HG02642 (cell line): ENCODE measurements around the gene C17orf75.
"Not testable (repeated sequence)": the region's sequence is repeated elsewhere in the genome, so short reads cannot be mapped to it uniquely, and the experiment has no call there.

Experiments
- ATAC-seq: cut with Tn5 transposase; IDR thresholded peaks from one replicate; pipeline ENCODE4 v1.9.1; 2021; ENCODE audit warnings: mild to moderate bottlenecking; ENCODE audit not compliant: unreplicated experiment, poor library complexity

C17orf75 gene, protein sequence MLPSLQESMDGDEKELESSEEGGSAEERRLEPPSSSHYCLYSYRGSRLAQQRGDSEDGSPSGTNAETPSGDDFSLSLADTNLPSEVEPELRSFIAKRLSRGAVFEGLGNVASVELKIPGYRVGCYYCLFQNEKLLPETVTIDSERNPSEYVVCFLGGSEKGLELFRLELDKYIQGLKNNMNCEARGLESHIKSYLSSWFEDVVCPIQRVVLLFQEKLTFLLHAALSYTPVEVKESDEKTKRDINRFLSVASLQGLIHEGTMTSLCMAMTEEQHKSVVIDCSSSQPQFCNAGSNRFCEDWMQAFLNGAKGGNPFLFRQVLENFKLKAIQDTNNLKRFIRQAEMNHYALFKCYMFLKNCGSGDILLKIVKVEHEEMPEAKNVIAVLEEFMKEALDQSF

GRCh38 chr17:32341857-32342602 lies at the start of gene C17orf75:
C17orf75 (minus strand) TSS chr17:32342173; CDS start chr17:32342139, 34 bp downstream.
- peak; percentile 91 for ATAC-seq

DNA sequence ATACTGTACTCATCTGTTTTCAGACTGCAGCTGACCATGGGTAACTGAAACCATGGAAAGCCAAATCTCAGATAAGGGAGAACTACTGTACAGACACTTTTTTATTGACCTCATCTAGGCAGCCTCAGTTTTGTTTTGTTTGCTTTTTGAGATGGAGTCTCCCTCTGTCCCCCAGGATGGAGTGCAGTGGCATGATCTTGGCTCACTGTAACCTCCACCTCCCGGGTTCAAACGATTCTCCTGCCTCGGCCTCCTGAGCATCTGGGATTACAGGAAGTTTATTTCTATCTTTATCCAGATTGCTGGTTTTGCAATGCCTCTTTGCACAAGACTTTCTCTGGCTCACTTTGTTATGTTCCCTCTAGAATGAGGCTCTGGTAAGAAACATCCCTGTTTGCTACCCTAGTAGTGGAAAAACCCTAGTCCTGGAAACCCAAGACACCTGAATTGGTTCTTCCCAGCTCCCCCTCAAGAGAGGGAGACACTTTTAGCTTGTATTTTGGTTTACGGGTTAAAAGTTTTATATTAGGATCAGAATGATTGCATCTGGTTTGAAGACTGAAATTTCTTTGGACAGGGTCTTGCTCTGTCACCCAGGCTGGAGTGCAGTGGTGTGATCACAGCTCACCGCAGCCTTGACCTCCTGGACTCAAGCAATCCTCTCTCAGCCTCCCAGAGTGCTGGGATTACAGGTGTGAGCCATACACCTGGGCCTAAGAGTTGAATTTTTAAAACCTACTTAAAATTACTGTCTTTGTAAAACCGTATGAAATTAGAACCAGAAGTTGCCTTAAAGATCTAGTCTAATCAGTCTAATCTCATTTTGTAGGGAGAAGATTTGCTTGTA lies 46.9 kb upstream of the C17orf75 start:
- ATAC-seq: no peak

DNA sequence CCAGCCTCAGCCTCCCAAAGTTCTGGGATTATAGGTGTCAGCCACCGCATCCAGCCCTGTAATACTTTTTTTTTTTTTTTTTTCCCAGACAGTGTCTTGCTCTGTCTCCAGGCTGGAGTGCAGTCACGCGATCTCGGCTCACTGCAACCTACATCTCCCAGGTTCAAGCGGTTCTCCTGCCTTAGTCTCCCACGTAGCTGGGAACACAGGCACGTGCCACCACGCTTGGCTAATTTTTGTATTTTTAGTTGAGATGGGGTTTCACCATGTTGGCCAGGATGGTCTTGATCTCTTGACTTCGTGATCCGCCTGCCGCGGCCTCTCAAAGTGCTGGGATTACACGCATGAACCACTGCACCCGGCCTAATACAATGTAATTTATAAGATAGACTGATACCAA lies 46.2 kb upstream of the C17orf75 start:
- ATAC-seq: not testable (repeated sequence)

- no peak for ATAC-seq
These were observed 44.9 kb upstream of the C17orf75 start for GRCh38 chr17:32386844-32387243.

- no peak for ATAC-seq
These were observed 44.0 kb upstream of the C17orf75 start for GRCh38 chr17:32385971-32386370.

DNA sequence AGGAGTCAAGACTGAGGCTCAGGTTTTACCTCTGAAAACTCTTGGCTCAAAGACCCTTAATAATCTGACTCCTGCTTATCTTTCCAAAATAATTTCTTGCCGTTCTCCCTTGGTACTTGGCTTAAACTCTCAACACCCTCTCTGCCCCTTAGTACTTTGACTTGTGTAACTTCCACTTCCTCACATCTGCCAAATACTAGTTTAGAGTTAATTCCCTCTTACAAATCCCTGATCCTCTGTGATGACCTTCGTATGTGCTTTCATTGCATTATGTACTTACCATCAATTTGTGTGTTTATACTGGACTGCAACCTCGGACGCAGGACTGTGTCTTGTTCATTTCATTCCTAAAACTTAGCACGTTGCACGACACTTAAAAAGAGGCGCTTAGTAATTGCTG lies 43.1 kb upstream of the C17orf75 start:
- ATAC-seq: no peak

GRCh38 chr17:32383926-32384434 lies 42.0 kb upstream of the C17orf75 start:
- no peak for ATAC-seq

DNA sequence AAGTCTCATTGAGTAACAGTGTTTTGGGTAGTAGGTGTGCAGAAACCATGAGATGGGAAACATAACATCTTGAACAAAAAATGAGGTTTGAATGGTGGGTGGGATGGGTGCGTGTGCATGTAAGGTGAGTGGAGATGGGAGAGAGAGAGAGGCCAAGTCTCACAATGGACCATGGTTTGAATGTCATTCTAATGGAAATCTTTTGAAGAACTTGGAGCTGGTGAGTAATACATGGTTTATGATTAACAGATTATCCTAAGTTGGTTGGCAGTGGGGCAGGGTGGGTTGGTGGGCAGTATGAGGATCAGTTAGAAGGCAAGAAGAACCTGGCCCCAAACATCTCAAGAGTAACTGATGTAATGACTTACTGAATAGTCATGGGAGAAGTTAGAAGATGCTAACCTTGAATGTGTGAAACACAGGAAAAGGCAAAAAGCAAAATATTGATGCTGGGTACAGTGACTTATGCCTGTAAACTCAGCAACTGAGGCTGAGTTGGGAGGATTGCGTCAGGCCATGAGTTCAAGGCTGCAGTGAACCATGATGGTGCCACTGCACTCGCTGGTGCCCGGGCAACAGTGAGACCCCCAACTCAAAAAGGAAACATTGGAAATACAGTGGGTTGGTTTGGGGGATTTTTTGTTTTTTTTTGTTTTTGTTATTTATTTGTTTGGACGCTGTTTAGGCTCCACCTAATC lies 40.7 kb upstream of the C17orf75 start:
- ATAC-seq: no peak

DNA sequence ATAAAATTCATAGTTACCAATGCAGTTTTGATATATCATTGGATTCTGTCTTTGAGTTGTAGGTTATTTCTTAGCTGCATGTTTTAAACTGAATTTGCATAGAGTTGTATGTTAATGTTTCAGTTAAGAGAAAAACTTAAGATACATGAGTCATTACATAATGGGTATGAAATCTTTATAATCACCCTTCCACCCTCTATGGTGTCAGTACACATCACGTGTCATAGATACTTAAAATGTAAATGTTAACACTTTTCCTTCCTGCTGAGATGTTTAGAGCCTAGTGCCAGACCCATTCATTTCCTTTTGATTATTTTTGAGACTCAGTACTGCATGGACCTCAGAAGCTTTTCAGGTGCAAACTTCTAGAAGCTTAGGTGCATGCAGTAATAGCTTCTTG lies 28.5 kb upstream of the C17orf75 start:
- ATAC-seq: no peak

DNA sequence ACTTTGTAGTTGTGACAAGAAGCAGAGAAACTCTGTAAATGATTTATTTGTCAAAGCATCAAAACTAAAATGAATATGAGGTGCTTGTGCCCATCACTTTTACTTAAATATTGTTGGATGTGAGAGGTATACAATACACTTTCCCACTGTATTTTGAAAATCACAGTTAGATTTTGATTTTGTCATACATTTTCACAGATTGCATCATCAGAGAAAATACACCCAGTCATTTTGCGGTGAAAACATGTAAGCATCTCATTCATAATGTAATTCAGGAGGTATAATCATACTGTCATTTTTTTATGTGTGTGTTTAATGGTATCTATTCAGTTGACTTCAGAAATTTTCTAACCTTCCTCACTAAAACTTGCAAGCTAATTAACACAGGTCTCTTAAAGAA lies 19.3 kb upstream of the C17orf75 start:
- ATAC-seq: no peak

- ATAC-seq: no peak
These were observed 15.6 kb upstream of the C17orf75 start for GRCh38 chr17:32357615-32358014.

GRCh38 chr17:32356750-32357149 lies 14.8 kb upstream of the C17orf75 start:
- no peak for ATAC-seq

DNA sequence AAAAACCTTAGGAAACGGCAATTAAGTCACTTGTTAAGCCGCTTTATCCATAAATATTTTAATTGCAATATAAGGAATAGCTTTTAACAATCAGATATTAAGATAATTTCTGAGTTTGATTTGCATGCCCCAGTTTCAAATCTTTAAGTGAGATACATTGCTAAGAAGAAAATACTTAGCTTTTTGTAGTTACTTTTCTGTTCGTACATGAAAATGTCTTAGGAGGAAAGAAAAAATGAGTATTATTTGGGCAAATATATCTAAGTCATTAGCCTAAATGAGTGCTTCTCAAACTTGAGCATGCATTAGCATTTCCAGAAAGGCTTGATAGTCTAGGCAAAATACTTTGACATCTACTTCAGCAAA lies 14.4 kb upstream of the C17orf75 start:
- no peak for ATAC-seq

- ATAC-seq: no peak
These were observed 13.8 kb upstream of the C17orf75 start for GRCh38 chr17:32355649-32356377.

GRCh38 chr17:32352734-32353133 lies 10.8 kb upstream of the C17orf75 start:
- ATAC-seq: not testable (repeated sequence)

DNA sequence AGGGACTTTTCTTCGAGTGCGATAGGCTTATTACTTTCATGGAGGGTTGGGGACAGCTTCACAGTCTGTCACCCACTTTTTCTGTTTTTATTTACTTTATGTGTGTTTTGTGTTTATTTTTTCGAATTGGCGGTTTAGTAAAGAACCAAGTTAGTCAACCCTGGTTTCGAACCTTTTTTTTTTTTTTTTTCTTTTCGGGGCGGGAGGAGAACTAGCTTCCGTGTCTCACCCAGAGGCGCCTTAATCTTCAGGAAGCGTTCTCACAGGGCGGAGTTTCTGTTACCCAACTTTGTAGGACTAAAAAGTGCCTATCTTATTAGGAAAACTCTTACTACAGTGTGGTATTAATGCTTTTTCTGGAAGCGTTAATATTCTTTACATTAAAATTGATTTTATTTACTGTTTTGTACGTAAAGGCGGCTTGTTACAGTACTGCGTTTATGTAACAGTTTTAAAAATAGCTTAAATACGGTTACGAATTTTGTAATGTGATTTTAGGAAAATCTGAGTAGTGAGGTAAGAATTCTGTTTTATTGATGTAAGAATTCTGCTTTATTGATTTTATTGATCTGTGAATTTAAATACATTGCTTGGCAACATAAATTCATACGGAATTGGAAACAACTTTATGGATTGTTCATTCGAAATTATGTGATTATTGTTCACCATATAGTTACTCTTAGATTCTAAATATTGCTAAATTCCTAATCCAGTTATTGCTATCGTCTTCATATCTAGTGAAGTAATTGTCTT lies 8.9 kb upstream of the C17orf75 start:
- peak; percentile 24 for ATAC-seq

GRCh38 chr17:32349854-32350665 lies 8.1 kb upstream of the C17orf75 start, which contains the start of gene ZNF207:
ZNF207 (plus strand) TSS chr17:32350157; CDS start chr17:32350286, 129 bp downstream.
- ATAC-seq: peak; percentile 96

DNA sequence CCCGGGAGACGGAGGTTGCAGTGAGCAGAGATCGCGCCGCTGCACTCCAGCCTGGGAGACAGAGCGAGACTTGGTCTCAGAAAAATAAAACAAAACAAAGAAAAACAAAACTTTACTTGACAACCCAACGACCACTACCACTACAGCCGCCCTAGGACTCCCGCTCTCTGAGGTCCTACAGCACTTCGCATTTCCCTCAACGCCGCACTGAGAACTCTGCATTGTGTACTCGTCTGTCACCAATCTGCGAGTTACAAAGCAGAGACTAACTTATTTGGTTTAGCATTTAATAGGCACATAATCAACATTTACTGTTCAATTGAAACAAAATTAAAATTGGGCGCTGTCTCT lies 7.5 kb upstream of the C17orf75 start:
- ATAC-seq: no peak
